SK-N-MC (cell line): ENCODE results near the gene ZG16.

Source experiments
- EZH2 ChIP-seq: fragments of 200-600 bp; sonication (generic); IDR thresholded peaks from one replicate; pipeline ENCODE4 v1.6.1; 2017; ENCODE audit warnings: antibody characterized with exemption
- POLR2AphosphoS5 ChIP-seq: IDR thresholded peaks from 2 replicates; pipeline ENCODE4 v1.6.1; 2012; ENCODE audit warnings: mild to moderate bottlenecking, low read depth, low read length, borderline replicate concordance

GRCh38 chr16:29811896-29812665 lies 34.0 kb downstream of the ZG16 start, which contains the start of gene PRRT2:
- no peak; the same call in 1 of the 2 replicates for TF ChIP-seq POLR2AphosphoS5
- TF ChIP-seq EZH2, result no peak
